Stimulated activated naive CD8-positive, alpha-beta T cell treated with anti-CD3 and anti-CD28 coated beads, Interleukin-15, Interleukin-2, amounts not matched to agents 100 U/mL and 50 U/mL, for 24 hours (primary cell): ENCODE measurements around the gene FRAS1.
"Not testable (repeated sequence)": the region's sequence is repeated elsewhere in the genome, so short reads cannot be mapped to it uniquely, and the experiment has no call there.

Experiments used
- ATAC-seq: fragments of 150-1000 bp; cut with Tn5 transposase; one replicate; pipeline ENCODE4 v1.10.0; 2021
- DNase-seq: peaks from one replicate; pipeline ENCODE4 v3.0.0; 2021

FRAS1 gene

GRCh38 chr4:78120144-78120880 is 63.2 kb downstream of the FRAS1 start:
- DNase-seq (no peak), ATAC-seq (no peak)

GRCh38 chr4:78121338-78121904 is 64.3 kb downstream of the FRAS1 start:
- ATAC-seq, result no peak
- no peak for DNase-seq

DNA sequence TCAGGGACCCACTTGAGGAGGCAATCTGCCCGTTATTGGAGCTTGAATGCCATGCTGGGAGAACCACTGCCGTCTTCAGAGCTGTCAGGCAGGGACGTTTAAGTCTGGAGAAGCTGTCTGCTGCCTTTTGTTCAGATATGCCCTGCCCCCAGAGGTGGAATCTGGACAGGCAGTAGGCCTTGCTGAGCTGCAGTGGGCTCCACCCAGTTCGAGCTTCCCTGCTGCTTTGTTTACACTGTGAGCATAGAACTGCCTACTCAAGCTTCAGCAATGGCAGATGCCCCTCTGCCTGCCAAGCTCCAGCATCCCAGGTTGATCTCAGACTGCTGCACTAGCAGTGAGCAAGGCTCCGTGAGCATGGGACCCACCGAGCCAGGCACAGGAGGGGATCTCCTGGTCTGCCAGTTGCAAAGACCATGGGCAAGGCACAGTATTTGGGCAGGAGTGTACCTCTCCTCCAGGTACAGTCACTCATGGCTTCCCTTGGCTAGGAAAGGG is 68.8 kb downstream of the FRAS1 start:
- DNase-seq, ATAC-seq: not testable (repeated sequence)

- DNase-seq (no peak), ATAC-seq (no peak)
These were observed 72.4 kb downstream of the FRAS1 start for GRCh38 chr4:78129383-78130108.

GRCh38 chr4:78131403-78131802 is 74.3 kb downstream of the FRAS1 start:
- ATAC-seq, result no peak

DNA sequence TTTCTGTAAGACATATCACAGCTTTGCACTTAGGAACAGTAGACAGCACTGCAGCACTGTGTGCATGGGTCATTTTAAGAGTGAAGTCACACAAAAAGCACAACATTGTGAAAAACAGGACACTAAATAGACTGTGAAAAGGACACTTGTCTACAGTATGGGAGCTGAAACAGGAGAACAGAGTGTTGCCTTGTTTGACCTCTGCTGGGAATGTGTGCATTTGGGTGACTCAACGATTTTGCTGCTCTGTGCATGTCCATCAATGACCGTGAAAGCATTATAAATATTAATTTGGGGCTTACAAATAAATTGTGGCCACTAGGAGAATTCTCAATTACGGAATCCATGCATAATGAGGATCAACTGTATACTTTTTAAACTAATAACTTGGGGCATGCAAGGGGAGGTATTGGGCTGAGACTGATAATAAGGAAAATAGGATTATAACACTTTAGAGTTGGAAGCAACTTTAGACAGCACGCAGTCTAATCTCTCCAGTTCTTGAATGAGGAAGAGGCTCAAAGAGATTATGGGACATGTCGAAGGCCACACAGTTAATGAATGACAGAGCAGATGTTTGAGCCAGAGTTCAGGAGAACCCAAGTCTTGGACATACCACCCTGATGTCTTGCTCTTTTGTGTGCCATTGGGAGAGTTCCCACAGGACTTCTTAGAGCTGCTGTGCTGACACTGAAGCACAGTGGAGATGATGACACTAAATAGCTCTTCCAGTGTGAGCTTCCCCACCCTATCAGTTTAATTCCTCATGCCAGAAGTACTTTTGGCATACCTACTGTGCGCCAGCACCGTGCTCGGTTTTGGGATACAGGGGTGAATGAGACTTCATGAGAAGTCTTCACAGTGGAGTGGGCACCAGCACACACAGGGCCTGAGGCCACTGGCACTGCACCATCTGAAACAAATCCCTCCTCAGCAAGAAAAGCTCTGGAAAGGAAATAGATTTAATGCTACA is 79.3 kb downstream of the FRAS1 start:
- no peak for DNase-seq
- ATAC-seq, result no peak

More at GRCh38 chr4:78131403-78131802, 74.3 kb downstream of the FRAS1 start:
- DNase-seq, result no peak

DNA sequence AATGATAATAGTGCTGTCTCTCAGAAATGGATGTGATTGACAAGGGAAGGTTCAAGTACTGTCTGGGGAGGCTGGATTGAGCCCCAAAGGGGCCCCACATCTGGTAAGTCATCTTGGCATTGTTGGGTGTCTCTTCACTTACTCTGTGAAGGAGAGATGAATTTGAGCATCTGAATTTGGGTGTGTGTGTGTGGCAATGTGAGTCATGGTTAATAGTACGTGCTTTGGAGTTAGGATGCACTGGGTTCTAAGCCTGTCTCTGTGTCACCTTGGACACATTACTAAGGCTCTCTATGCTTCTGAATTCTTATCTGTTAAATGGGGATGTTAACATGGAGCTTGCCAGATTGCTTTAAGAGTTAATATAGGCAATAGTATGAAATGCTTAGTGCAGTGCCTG is 80.4 kb downstream of the FRAS1 start:
- DNase-seq (no peak), ATAC-seq (no peak)

DNA sequence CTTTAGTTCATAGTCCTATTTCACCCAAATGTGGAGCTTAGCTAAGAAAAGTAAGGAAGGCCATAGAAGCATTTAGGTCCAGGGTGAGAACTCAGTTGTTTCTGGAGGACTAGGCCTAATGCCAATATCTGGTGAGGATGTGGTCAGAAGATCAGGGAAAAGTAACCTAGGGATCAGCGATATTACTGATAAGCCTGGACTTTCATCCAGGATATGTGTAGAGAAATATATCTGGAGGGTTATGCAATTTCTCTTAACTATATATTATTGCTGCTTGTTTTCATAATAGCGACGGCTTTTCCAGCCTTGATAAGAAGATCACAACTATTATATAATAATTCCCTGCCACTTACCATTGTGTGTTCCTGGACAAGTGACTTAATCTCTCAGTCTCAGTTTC is 81.1 kb downstream of the FRAS1 start:
- no peak for ATAC-seq
- DNase-seq, result no peak

DNA sequence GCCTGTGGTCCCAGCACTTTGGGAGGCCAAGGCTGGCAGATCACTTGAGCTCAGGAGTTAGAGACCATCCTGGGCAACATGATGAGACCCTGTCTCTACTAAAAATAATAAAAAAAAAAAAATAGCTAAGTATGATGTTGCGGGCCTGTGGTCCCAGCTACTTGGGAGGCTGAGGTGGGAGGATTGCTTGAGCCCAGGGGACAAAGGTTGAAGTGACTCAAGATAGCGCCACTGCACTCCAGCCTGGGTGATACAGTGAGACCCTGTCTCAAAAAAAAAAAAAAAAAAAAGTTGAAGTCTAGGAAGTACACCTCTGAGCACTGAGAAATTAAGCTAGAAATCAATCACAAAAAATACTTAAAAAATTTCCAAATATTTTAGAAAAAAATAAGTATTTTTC is 86.5 kb downstream of the FRAS1 start:
- ATAC-seq, result no peak

GRCh38 chr4:78145008-78145407 is 87.9 kb downstream of the FRAS1 start:
- no peak for DNase-seq

More for the DNA sequence above, 86.5 kb downstream of the FRAS1 start:
- DNase-seq, result no peak

DNA sequence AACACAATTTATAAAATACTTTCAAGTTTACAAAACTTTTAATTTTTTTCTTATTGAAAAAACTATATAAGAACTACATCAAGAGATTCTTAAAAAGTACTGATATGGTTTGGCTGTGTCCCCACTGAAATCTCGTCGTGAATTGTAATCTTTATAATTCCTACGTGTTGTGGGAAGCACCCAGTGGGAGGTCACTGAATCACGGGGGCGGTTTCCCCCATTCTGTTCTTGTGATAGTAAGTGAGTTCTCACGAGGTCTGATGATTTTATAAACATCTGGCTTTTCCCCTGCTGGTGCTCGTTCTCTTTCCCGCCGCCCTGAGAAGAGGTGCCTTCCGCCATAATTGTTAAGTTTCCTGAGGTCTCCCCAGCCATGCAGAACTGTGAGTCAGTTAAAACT is 88.5 kb downstream of the FRAS1 start:
- no peak for DNase-seq
- ATAC-seq, result no peak

More at GRCh38 chr4:78145008-78145407, 87.9 kb downstream of the FRAS1 start:
- ATAC-seq, result no peak

DNA sequence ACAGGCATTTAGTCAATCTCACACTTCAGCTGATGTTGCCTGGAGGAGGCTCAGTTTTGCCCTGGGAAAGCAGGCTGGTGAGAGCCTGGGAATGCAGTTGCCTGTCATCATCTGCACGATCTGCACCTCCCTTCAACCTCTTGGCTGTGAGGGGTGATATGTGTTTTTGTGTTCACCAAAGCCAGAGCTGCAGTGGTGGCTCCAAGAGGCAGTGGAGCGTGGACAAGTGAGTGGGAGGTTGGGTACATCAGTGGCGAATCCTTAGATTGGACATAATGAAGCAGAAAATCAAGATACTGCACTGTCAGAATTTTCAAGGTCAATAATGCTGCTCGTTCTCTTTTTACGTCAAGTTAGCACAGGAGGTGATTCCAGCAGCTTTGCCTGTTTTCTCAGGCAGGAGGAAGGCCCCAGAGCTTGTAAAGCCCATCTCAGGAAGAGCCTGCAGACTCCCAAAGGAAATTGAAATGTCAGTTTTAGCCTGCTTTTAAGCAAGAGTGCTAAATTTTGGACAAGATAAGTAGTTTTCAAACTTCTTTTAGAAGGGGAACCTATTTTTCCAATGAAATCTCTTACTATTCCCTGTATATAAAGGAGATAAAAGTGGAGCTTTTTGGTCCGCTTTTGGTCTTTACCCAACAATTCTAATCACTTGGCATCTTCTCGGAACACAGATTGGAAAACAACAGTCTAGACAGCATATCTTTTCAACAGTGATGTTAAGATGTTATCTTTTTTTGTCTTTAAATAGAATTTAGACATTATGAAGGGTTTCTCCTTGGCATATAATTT is 92.8 kb downstream of the FRAS1 start:
- ATAC-seq (no peak), DNase-seq (no peak)

DNA sequence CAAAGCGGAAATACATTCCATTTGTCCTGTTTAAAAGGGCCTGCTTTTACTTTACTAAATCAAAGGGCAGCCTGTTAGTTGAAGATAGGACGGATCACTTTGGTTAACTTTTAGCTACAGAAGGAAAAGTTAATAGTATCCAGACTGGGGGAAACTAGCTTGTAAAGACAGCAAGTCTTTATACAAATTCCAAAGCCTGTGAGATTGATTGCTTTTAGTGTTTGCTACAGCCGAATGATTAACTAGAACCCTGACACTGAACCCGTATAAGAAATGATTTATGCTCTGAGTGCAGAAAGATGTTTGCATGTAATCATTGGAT is 93.4 kb downstream of the FRAS1 start:
- no peak for DNase-seq
- no peak for ATAC-seq

- ATAC-seq, result no peak
These were observed 95.7 kb downstream of the FRAS1 start for GRCh38 chr4:78152795-78153194.

GRCh38 chr4:78154972-78155590 is 98.0 kb downstream of the FRAS1 start:
- ATAC-seq (no peak), DNase-seq (no peak)

More at GRCh38 chr4:78152795-78153194, 95.7 kb downstream of the FRAS1 start:
- DNase-seq, result no peak

- ATAC-seq (no peak), DNase-seq (no peak)
These were observed 98.5 kb downstream of the FRAS1 start for GRCh38 chr4:78155616-78156105.

DNA sequence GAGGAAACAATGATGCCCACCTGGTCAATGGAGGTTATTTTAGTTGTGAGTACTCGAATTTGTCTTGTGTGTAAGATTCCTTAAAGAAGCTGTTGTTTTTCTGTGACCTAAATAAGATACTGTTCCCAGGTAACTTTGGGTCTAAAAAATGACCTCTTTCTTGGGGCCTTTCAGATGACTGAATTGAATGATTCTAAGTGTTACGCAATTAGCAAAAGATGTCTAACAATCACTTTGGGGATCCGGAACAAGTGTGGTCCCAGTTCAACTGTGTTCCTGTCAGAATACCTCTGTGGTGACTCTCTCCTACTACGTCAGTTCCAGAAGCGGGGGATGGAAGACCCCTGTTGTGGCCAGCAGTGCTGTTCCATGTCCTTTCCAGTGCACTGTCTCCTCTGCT is 99.4 kb downstream of the FRAS1 start:
- DNase-seq (no peak), ATAC-seq (no peak)

DNA sequence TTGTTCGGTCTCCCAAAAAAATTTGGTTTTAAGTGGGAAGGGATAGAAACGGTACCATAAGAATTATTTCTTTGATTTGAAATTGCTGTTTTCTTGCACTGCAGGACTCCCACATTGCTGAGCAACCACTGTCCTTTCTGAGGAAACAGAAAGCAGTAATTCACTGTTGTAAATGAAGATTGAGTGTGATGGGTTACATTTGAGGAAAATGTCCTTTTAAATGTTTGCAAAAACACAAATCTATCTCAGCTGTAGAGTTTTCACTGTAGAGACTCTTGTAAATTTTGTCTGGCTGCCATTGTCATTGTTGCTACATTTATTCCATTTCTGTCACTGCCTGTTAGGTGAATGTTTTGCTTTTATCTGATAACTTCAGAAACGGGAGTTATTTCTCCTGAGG is 105.2 kb downstream of the FRAS1 start:
- no peak for ATAC-seq
- no peak for DNase-seq

DNA sequence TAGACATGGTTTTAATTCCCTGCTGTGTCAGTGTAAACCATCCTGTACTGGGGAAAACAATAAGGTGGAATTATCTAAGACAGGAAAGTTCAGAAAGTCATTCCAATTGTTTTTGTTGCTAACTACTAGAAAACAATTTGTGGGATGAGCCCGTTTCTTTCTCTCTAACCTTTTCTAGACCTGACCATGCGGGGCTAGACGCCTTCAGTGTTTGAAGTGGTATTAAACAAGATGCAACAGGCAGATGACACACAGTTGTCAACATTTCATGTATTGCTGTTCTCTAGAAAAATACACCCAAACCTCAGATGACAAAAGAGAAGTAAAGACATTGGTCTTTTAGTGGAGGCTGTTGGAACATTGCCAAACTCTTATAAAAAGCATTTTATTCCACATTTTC is 105.7 kb downstream of the FRAS1 start:
- no peak for DNase-seq

GRCh38 chr4:78165758-78166157 is 108.6 kb downstream of the FRAS1 start:
- DNase-seq, result no peak
- no peak for ATAC-seq

More for the DNA sequence above, 105.7 kb downstream of the FRAS1 start:
- no peak for ATAC-seq

GRCh38 chr4:78166622-78167021 is 109.5 kb downstream of the FRAS1 start:
- DNase-seq, result no peak
- no peak for ATAC-seq
